KOPT-K1 (cell line): ENCODE results near the gene LGALS12.

Source experiments
- H3K27ac ChIP-seq: fragments of 200-600 bp; sonication (generic); 2 replicates; pipeline ENCODE4 v1.5.1; 2016; ENCODE audit warnings: antibody characterized with exemption, mild to moderate bottlenecking, low read depth, low read length; ENCODE audit not compliant: poor library complexity, severe bottlenecking
- H3K36me3 ChIP-seq: fragments of 200-600 bp; sonication (generic); 2 replicates; pipeline ENCODE4 v1.5.1; 2017; ENCODE audit warnings: antibody characterized with exemption, mild to moderate bottlenecking, low read length, moderate library complexity; ENCODE audit not compliant: insufficient read depth
- H3K9me3 ChIP-seq: fragments of 200-600 bp; sonication (generic); 2 replicates; pipeline ENCODE4 v1.5.1; 2017; ENCODE audit warnings: antibody characterized with exemption, low read length, mild to moderate bottlenecking; ENCODE audit not compliant: insufficient read depth, poor library complexity, severe bottlenecking

Gene LGALS12

DNA sequence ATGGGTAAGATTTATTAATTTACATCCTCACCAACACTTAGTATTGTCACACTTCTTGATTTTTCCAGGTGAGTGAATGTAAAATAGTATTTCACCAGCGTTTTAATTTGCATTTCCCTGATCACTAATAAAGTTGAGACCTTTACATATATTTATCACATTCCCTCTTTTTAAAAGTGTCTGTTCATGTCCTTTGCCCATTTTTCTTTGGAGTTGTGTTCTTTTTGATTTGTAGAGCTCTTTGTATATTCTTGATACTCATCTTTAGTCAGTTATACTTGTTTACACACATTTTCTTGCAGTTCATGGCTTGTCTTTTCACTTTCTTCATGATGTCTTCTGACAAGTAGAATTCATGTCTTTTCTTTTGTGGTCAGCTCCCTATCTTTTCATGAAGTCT lies 12.8 kb upstream of the LGALS12 start:
- H3K9me3 ChIP-seq = peaks cover 3% of the 10 kb centered on the region
- no peak overlapping the region for H3K27ac ChIP-seq
- H3K36me3 ChIP-seq = no peaks in the 10 kb centered on the region

DNA sequence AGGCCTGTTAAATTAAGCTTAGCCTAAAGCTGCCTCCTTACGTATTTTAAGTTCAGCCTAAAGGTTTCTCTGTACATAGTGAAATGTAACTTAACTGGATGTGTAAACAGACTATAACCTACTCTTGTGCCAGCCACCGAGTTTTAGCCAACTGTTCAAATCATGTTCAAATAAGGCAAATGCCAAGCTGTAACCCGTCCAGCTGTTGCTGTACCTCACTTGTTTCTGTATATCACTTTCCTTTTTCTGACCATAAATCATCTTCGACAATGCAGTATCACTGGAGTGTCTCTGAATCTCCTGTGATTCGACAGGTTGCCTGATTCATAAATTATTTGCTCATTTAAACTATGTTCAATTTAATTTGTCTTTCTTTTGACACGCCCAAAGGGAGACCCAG lies 10.9 kb upstream of the LGALS12 start:
- Histone ChIP-seq H3K36me3 (no peaks in the 10 kb centered on the region), H3K9me3 (peaks cover 19% of the 10 kb centered on the region), H3K27ac (no peak overlapping the region)

DNA sequence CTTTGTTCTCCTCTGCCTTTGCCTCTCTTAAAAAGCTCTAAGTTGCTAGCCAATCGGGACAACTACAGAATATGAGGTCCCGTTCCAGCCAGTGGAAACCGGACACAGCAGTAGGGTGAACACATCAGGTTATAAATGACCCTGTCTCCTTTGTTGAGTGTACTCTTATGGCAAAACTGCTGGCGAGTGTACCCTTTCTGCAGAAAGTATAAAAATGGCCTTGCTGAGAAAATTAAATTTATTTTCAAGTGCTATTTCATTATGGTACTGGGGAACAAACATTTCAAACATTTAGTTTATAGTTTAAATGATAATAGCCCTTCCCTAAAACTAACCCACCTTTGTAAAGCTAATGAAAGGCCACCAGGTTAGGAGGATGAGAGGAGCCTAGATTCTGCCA lies 6.0 kb upstream of the LGALS12 start:
- Histone ChIP-seq H3K36me3 (no peaks in the 10 kb centered on the region), H3K9me3 (peaks cover 23% of the 10 kb centered on the region), H3K27ac (no peak overlapping the region)

DNA sequence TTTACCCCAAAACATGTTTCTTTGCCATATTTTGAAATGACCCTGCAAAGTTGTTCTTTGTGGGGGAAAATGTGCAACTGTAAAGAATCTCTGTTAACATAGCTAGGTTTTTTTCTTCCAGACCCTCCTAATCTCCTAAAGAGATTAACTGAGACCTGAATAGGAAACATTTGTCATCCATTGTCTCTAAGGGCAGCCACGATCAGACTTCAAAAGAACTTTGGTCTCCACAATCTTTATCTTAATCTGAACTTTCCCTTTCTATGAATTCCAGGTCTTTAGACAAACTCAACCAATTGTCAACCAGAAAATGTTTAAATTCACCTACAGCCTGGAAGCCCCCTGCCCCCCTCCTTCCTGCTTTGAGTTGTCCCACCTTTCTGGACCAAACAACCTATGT lies 4.6 kb upstream of the LGALS12 start:
- no peak overlapping the region for H3K27ac ChIP-seq
- H3K36me3 ChIP-seq = no peaks in the 10 kb centered on the region
- H3K9me3 ChIP-seq = peaks cover 23% of the 10 kb centered on the region

DNA sequence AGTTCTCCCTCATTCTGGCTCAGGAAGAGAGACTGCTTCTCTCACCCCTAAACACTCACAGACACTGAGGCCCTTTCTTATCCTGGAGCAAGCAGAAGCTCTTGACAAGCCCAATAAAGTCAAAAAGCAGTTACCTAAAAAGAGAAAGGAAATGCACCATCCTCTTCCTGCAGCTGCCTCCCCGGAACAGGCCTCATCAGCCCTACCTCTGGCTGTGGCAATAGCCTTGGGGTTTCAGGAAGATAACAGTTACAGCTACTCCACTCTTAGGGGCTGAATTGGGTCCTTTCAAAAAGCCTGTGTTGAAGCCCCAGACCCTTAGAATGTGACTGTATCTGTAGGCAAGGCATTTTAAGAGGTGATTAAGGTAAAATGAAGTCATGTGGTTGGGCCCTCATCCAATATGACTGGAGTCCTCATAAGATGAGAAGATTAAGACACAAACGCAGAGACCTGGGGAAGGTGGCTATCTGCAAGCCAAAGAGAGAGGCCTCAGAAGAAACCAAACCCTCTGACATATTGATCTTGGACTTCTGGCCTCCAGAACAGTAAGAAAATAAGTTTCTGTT lies 3.5 kb upstream of the LGALS12 start:
- Histone ChIP-seq H3K9me3 (peaks cover 23% of the 10 kb centered on the region), H3K27ac (no peak overlapping the region), H3K36me3 (no peaks in the 10 kb centered on the region)

DNA sequence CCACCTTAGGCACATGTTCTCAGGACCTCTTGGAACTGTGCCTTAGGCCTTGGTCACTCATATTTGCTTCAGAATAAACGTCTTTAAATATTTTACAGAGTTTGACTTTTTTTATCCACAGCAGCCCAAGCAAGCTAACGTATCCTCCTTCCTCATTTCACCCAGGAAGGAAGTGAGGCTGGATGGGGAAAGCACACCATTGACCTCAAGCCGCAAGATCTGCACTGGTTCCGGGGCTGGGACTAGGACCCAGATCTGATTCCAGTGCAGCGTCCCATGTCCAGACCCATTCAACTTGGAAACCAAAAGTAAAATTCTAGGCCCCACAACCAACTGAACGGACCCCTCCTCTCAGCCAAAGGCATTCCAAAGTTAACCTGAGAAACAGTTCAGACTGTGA lies 2.4 kb upstream of the LGALS12 start:
- Histone ChIP-seq H3K27ac (no peak overlapping the region), H3K36me3 (no peaks in the 10 kb centered on the region), H3K9me3 (peaks cover 20% of the 10 kb centered on the region)

DNA sequence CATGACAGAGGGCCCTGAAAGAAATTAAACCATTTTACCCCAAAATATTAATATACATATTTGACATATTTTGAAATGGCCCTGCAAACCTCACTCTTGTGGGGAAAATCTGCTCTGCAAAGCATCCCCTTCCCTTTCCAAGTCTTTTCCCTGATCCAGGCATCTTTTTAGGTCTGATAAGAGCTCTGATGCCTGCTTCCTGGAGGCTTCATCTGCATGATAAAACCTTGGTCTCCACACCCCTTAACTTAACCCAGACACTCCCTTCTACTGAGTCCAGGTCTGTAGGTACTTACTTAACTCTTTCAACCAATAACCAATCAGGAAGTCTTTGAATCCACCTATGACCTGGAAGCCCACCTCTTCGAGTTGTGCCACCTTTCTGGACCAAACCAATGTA lies 1.8 kb upstream of the LGALS12 start:
- H3K27ac ChIP-seq = no peak overlapping the region
- peaks cover 15% of the 10 kb centered on the region for H3K9me3 ChIP-seq
- H3K36me3 ChIP-seq = no peaks in the 10 kb centered on the region

DNA sequence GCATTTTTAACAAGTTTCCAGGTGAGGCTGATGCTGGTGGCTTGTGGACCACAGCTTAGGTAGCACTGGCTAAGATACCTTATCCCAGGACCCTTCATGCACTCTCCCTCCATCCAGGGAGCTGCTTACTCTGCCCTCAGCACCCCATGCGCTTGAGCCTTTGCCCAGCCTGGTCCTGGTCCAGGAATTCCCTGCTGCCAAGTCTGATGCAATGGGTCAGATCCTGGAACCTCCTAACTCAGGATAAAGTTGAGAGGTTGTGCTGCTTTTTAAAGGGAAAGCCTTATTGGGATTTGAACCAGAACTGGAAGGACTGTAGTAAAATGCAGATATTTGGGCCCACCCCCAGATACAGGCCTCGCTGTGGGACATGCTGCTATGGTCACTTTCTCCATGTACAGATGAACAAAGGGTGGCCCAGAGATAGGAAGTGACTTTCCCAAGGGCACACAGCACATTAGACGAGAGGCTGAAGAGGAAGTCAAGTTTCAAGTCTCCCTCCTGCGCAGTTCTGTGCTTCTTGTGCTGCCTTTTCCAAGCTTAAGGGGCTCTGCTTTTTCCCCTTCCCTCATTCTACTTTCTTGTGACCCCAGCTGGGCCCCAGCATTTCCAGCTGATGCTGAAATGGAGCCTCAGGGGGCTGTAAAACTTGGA lies 824 bp upstream of the LGALS12 start:
- Histone ChIP-seq H3K27ac (no peak overlapping the region), H3K9me3 (peaks cover 6% of the 10 kb centered on the region), H3K36me3 (no peaks in the 10 kb centered on the region)

DNA sequence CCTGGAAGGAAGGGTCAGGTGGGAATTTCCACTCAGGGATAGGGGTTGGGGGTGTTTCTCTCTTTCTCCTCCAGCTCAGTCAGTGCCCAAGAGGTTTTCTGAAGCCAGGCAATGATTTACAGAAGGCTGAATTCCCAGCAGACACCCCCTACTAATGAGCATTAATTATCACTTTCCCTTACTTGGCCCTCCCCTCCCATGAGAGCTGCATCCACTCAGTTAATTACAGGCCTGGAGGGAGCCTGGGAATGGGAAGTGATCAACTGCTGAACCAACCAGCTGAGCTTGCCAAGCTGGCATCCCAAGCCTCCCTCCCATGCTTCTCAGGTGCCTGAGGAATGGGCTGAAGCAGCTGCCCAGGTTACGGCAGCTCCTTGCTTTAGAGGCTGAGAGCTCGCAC lies 992 bp downstream of the LGALS12 start:
- no peak overlapping the region for H3K27ac ChIP-seq
- H3K36me3 ChIP-seq = no peaks in the 10 kb centered on the region
- H3K9me3 ChIP-seq = no peaks in the 10 kb centered on the region

DNA sequence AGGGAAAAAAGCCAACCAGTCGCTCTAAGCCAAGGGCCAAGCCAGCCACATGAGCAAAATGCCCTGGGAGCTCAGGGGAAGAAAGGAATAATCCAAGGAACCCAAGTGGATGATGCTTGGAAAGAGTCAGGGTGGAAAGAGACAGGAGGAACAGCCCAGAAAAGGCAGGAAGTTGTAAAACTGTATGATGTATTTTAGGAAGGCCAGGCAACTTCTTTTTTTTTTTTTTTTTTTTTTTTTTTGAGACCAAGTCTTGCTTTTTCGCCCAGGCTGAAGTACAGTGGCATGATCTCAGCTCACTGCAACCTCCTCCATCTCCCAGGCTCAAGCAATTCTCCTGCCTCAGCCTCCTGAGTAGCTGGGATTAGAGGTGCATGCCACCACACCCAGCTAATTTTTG lies 1.6 kb downstream of the LGALS12 start:
- Histone ChIP-seq H3K27ac (no peak overlapping the region), H3K9me3 (no peaks in the 10 kb centered on the region), H3K36me3 (no peaks in the 10 kb centered on the region)

DNA sequence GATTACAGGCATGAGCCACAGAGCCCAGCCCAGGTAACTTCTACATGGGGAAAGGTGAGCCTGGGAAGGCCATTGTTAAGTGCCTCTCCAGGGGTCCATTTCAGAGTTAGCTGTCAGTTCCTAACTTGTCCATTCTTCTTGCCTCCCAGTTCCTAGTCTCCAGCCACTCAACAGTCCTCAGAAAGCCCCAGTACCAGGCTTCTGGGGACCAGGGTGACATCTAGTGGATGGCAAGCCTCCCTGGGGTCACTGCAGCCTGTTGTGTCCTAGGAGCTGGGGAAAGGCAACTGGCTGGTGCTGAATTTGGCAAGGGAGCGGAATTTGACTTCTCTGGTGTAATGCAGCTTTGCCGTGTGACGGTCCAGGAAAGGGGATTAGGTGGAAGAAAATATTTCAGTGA lies 2.1 kb downstream of the LGALS12 start:
- H3K27ac ChIP-seq = no peak overlapping the region
- H3K9me3 ChIP-seq = no peaks in the 10 kb centered on the region
- H3K36me3 ChIP-seq = no peaks in the 10 kb centered on the region

DNA sequence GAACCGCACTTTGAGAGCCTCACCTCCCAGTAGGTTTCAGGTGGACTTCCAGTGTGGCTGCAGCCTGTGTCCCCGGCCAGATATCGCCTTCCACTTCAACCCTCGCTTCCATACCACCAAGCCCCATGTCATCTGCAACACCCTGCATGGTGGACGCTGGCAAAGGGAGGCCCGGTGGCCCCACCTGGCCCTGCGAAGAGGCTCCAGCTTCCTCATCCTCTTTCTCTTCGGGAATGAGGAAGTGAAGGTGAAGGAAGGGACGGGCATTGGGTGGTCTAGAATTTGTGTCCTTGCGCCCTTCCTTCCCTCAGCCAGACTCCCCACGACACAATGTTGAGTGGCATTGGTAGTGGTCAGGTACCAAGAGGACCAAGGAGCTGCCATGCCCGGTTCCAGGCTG lies 2.9 kb downstream of the LGALS12 start:
- no peaks in the 10 kb centered on the region for H3K9me3 ChIP-seq
- no peak overlapping the region for H3K27ac ChIP-seq
- H3K36me3 ChIP-seq = no peaks in the 10 kb centered on the region

DNA sequence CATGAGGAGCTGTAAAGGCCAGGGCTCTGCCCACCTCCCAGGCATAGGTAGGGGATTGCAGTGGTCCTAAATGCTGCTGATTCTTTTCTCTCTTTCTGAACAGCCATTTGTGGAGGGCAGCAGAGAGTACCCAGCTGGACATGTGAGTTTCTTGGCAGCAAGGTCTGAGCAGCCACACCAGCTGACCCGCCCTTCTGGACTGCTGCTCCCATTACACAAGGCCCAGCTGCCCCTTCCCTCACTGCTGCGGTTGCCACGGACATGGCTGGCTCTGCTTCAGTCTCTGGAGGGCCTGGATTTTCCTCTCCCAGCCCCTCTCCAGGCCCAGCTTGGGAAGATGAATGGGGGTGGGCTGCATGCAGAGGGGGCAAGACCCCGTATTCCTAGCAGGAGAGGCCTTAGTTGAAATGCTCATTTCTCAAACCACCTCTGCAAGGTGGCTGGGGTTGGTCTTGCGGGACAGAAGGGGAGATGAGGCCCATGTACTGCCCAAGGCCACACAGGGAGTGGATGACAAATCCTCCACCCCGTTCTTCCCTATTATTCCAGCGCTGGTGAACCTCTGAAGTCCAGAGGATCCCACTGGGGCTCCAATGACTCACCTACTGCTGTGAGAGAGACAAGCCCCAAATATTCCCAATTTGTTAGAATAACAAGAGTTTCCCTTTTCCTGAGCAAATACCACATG lies 4.6 kb downstream of the LGALS12 start:
- H3K36me3 ChIP-seq = no peaks in the 10 kb centered on the region
- H3K27ac ChIP-seq = no peak overlapping the region
- H3K9me3 ChIP-seq = no peaks in the 10 kb centered on the region

DNA sequence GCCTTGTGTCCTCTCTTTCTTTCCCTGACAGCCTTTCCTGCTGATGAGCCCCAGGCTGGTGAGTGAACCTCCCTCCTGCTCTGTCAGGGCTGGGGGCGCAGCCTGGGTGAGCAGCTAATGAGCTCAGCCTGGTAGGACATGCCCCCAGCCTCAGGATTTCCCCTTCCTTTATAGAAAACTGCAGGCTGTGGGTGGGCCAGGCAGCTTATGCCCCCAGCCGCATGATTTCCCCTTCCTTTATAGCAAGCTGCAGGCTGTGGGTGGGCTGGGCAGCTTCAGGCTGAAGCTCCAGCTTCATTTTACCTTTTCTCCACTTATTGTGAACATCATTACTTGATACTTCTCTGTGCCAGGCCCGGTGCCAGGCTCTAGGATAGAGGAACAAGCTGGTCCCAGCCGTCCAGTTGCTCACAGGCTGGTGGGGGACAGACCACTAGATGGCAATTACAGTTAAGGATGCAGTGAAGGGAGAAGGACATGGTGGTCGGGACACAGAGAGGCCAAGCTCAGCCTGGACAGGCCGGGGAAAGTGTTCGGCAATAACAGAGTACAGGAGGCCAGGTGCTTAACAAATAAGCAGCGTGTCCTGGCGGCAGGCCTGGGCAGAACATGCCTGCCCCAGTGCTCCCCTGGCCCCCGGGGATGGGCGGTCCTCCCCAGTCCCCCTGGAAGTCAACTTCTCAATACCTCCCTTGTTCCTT lies 5.3 kb downstream of the LGALS12 start:
- H3K27ac ChIP-seq = no peak overlapping the region

DNA sequence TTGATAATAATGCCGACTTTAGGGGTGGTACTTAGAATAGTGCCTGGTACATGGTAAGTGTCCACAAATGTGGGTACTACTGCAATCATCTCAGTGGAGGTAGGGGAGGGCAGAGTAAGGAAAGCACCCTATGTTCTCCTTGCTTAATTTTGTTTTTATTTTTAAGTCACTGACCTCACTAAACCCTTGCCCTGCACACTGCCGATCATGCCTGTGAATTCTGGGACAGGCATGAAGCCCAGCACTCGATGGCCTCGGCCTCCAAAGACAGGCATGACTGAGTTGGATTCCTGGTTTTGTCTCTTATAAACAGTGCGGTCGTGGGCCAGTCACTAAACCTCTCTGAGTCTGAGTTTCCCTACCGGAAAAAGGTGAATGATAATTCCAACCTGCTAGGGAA lies 6.9 kb downstream of the LGALS12 start:
- Histone ChIP-seq H3K9me3 (no peaks in the 10 kb centered on the region), H3K27ac (no peak overlapping the region), H3K36me3 (no peaks in the 10 kb centered on the region)

More for the DNA sequence above, 5.3 kb downstream of the LGALS12 start:
- Histone ChIP-seq H3K36me3 (no peaks in the 10 kb centered on the region), H3K9me3 (no peaks in the 10 kb centered on the region)
